Trophoblast cell (in vitro differentiated cells and primary cell): ENCODE measurements around the gene SDR42E2.

Experiments
- DNase-seq, 2 donors: peaks; one replicate each; pipeline ENCODE4 v3.0.0-alpha.2; 2016
- H2AFZ ChIP-seq: 2 replicates; pipeline ENCODE4 v1.6.1; 2013; ENCODE audit warnings: low read length, moderate library complexity, mild to moderate bottlenecking; ENCODE audit not compliant: insufficient read depth, poor library complexity
- H2AK5ac ChIP-seq: 2 replicates; pipeline ENCODE4 v1.6.1; 2013; ENCODE audit warnings: mild to moderate bottlenecking, low read length
- H2BK120ac ChIP-seq: 2 replicates; pipeline ENCODE4 v1.6.1; 2013; ENCODE audit warnings: low read length, mild to moderate bottlenecking, moderate library complexity; ENCODE audit not compliant: insufficient read depth, poor library complexity
- H2BK12ac ChIP-seq: 2 replicates; pipeline ENCODE4 v1.6.1; 2013; ENCODE audit warnings: mild to moderate bottlenecking, low read length, moderate library complexity
- H2BK5ac ChIP-seq: 2 replicates; pipeline ENCODE4 v1.6.1; 2013; ENCODE audit warnings: low read length, low read depth, moderate library complexity, mild to moderate bottlenecking; ENCODE audit not compliant: poor library complexity
- H3K14ac ChIP-seq: 2 replicates; pipeline ENCODE4 v1.6.1; 2013; ENCODE audit warnings: mild to moderate bottlenecking, low read length
- H3K18ac ChIP-seq: 2 replicates; pipeline ENCODE4 v1.6.1; 2013; ENCODE audit warnings: mild to moderate bottlenecking, low read length
- H3K23ac ChIP-seq: 2 replicates; pipeline ENCODE4 v1.6.1; 2013; ENCODE audit warnings: low read length
- H3K27ac ChIP-seq: 2 replicates; pipeline ENCODE4 v1.5.1; 2013; ENCODE audit warnings: low read depth, mild to moderate bottlenecking, inconsistent platforms, low read length, moderate library complexity
- H3K27me3 ChIP-seq: 2 replicates; pipeline ENCODE4 v1.6.1; 2013; ENCODE audit warnings: inconsistent platforms, mild to moderate bottlenecking, low read length, moderate library complexity; ENCODE audit not compliant: insufficient read depth
- H3K36me3 ChIP-seq, 2 experiments: 1 replicate in 1 of 2; 2 replicates in 1 of 2; pipeline ENCODE4 v1.6.1; 2013; ENCODE audit warnings: low read length in 2 of 2, mild to moderate bottlenecking in 2 of 2, moderate library complexity in 1 of 2; ENCODE audit not compliant: insufficient read depth in 2 of 2, control insufficient read depth in 1 of 2
- H3K4ac ChIP-seq: 2 replicates; pipeline ENCODE4 v1.6.1; 2013; ENCODE audit warnings: low read depth, mild to moderate bottlenecking, low read length, moderate library complexity
- H3K4me1 ChIP-seq, 2 experiments: 1 replicate in 1 of 2; 2 replicates in 1 of 2; pipeline ENCODE4 v1.6.1; 2013; ENCODE audit warnings: low read length in 2 of 2, mild to moderate bottlenecking in 2 of 2, moderate library complexity in 1 of 2; ENCODE audit not compliant: insufficient read depth in 2 of 2, control insufficient read depth in 1 of 2
- H3K4me2 ChIP-seq: 2 replicates; pipeline ENCODE4 v1.6.1; 2013; ENCODE audit warnings: inconsistent platforms, mild to moderate bottlenecking, low read length, moderate library complexity
- H3K4me3 ChIP-seq: 2 replicates; pipeline ENCODE4 v1.5.1; 2013; ENCODE audit warnings: mild to moderate bottlenecking, low read depth, low read length, inconsistent platforms
- H3K79me1 ChIP-seq: one replicate; pipeline ENCODE4 v1.6.1; 2013; ENCODE audit warnings: low read length
- H3K79me2 ChIP-seq: 2 replicates; pipeline ENCODE4 v1.6.1; 2013; ENCODE audit warnings: low read length, mild to moderate bottlenecking; ENCODE audit not compliant: control insufficient read depth, insufficient read depth, poor library complexity
- H3K9ac ChIP-seq: 2 replicates; pipeline ENCODE4 v1.6.1; 2013; ENCODE audit warnings: mild to moderate bottlenecking, low read length
- H3K9me3 ChIP-seq: 2 replicates; pipeline ENCODE4 v1.6.1; 2013; ENCODE audit warnings: low read depth, mild to moderate bottlenecking, control low read depth, inconsistent platforms, low read length; ENCODE audit not compliant: insufficient read depth
- H4K12ac ChIP-seq: 2 replicates; pipeline ENCODE4 v1.6.1; 2013; ENCODE audit warnings: low read depth, mild to moderate bottlenecking, low read length, moderate library complexity
- H4K8ac ChIP-seq: 2 replicates; pipeline ENCODE4 v1.6.1; 2013; ENCODE audit warnings: low read depth, mild to moderate bottlenecking, low read length, moderate library complexity
- H4K91ac ChIP-seq: one replicate; pipeline ENCODE4 v1.6.1; 2013; ENCODE audit warnings: low read depth, mild to moderate bottlenecking, low read length, moderate library complexity
- WGBS: extraction: QIAGEN DNeasy Blood & Tissue Kit; methylation state at CpG from one replicate; pipeline ENCODE4 v1.1.7; 2013; ENCODE audit warnings: missing lambda C conversion rate; ENCODE audit not compliant: insufficient read length, insufficient coverage; ENCODE audit errors: extremely low coverage; 5-methylcytosine and 5-hydroxymethylcytosine counted together

SDR42E2 gene

GRCh38 chr16:22174642-22175041 lies 12.3 kb downstream of the SDR42E2 start:
- no peaks in the 10 kb centered on the region for H3K4me1 ChIP-seq
- no peak overlapping the region for H2BK12ac ChIP-seq
- H3K27me3 ChIP-seq = no peaks in the 10 kb centered on the region
- H2AFZ ChIP-seq = no peak overlapping the region
- WGBS = no CpG with 5 or more reads among the region's 9 CpGs
- no peak overlapping the region for H2BK120ac ChIP-seq
- H3K4me3 ChIP-seq = no peak overlapping the region
- no peak overlapping the region for H3K23ac ChIP-seq
- no peaks in the 10 kb centered on the region for H3K36me3 ChIP-seq
- H3K9ac ChIP-seq = no peak overlapping the region
- DNase-seq = no peak
- no peaks in the 10 kb centered on the region for H3K79me1 ChIP-seq
- no peak overlapping the region for H2BK5ac ChIP-seq
- no peak overlapping the region for H4K12ac ChIP-seq
- H3K4ac ChIP-seq = no peak overlapping the region
- no peak overlapping the region for H3K18ac ChIP-seq
- H3K27ac ChIP-seq = no peak overlapping the region
- no peak overlapping the region for H4K91ac ChIP-seq
- no peak overlapping the region for H4K8ac ChIP-seq
- no peaks in the 10 kb centered on the region for H3K9me3 ChIP-seq
- no peak overlapping the region for H3K14ac ChIP-seq
- H3K4me2 ChIP-seq = no peak overlapping the region
- no peaks in the 10 kb centered on the region for H3K79me2 ChIP-seq
- no peak overlapping the region for H2AK5ac ChIP-seq

GRCh38 chr16:22177968-22178930 lies 15.9 kb downstream of the SDR42E2 start:
- no peak overlapping the region for H3K18ac ChIP-seq
- H3K36me3 ChIP-seq = no peaks in the 10 kb centered on the region
- H3K79me1 ChIP-seq = no peaks in the 10 kb centered on the region
- no peak overlapping the region for H3K14ac ChIP-seq
- WGBS = no CpG with 5 or more reads among the region's 18 CpGs
- H2BK5ac ChIP-seq = no peak overlapping the region
- no peak overlapping the region for H3K23ac ChIP-seq
- H2BK12ac ChIP-seq = no peak overlapping the region
- no peak for DNase-seq
- H4K12ac ChIP-seq = no peak overlapping the region
- H3K27me3 ChIP-seq = no peaks in the 10 kb centered on the region
- no peak overlapping the region for H2AFZ ChIP-seq
- no peaks in the 10 kb centered on the region for H3K4me1 ChIP-seq
- no peak overlapping the region for H4K8ac ChIP-seq
- no peaks in the 10 kb centered on the region for H3K9me3 ChIP-seq
- H2AK5ac ChIP-seq = no peak overlapping the region
- H3K27ac ChIP-seq = no peak overlapping the region
- no peak overlapping the region for H2BK120ac ChIP-seq
- H3K9ac ChIP-seq = no peak overlapping the region
- no peak overlapping the region for H3K4me2 ChIP-seq
- no peak overlapping the region for H4K91ac ChIP-seq
- no peak overlapping the region for H3K4me3 ChIP-seq
- H3K4ac ChIP-seq = no peak overlapping the region
- no peaks in the 10 kb centered on the region for H3K79me2 ChIP-seq

- no CpG with 5 or more reads among the region's 11 CpGs for WGBS
- H4K8ac ChIP-seq = no peak overlapping the region
- no peak overlapping the region for H3K4me3 ChIP-seq
- H3K4me2 ChIP-seq = no peak overlapping the region
- no peaks in the 10 kb centered on the region for H3K4me1 ChIP-seq
- H3K18ac ChIP-seq = no peak overlapping the region
- H2BK5ac ChIP-seq = no peak overlapping the region
- no peak overlapping the region for H3K23ac ChIP-seq
- no peak overlapping the region for H4K91ac ChIP-seq
- H3K4ac ChIP-seq = no peak overlapping the region
- H2AFZ ChIP-seq = no peak overlapping the region
- no peaks in the 10 kb centered on the region for H3K79me1 ChIP-seq
- no peak for DNase-seq
- H3K9ac ChIP-seq = no peak overlapping the region
- H3K27me3 ChIP-seq = no peaks in the 10 kb centered on the region
- no peak overlapping the region for H2AK5ac ChIP-seq
- H2BK120ac ChIP-seq = no peak overlapping the region
- no peak overlapping the region for H2BK12ac ChIP-seq
- H3K9me3 ChIP-seq = no peaks in the 10 kb centered on the region
- no peak overlapping the region for H4K12ac ChIP-seq
- no peak overlapping the region for H3K14ac ChIP-seq
- no peaks in the 10 kb centered on the region for H3K36me3 ChIP-seq
- no peak overlapping the region for H3K27ac ChIP-seq
- no peaks in the 10 kb centered on the region for H3K79me2 ChIP-seq
These were observed 19.1 kb downstream of the SDR42E2 start for GRCh38 chr16:22181426-22181825.

- H3K18ac ChIP-seq = no peak overlapping the region
- no peak for DNase-seq
These were observed 19.5 kb downstream of the SDR42E2 start for GRCh38 chr16:22181843-22182242.

More at GRCh38 chr16:22181843-22182242, 19.5 kb downstream of the SDR42E2 start:
- H3K36me3 ChIP-seq = no peaks in the 10 kb centered on the region
- no peak overlapping the region for H3K9ac ChIP-seq
- H4K12ac ChIP-seq = no peak overlapping the region
- H3K9me3 ChIP-seq = no peaks in the 10 kb centered on the region
- no peak overlapping the region for H2AFZ ChIP-seq
- H2AK5ac ChIP-seq = no peak overlapping the region
- no peak overlapping the region for H4K91ac ChIP-seq
- no peak overlapping the region for H3K4me2 ChIP-seq
- no peak overlapping the region for H3K4ac ChIP-seq
- no peaks in the 10 kb centered on the region for H3K79me1 ChIP-seq
- no peak overlapping the region for H4K8ac ChIP-seq
- H3K27ac ChIP-seq = no peak overlapping the region
- no peak overlapping the region for H3K23ac ChIP-seq
- no peak overlapping the region for H2BK5ac ChIP-seq
- no peak overlapping the region for H3K14ac ChIP-seq
- no peak overlapping the region for H3K4me3 ChIP-seq
- no peaks in the 10 kb centered on the region for H3K27me3 ChIP-seq
- no CpG with 5 or more reads among the region's 7 CpGs for whole genome bisulfite sequencing
- H2BK120ac ChIP-seq = no peak overlapping the region
- H2BK12ac ChIP-seq = no peak overlapping the region
- H3K79me2 ChIP-seq = no peaks in the 10 kb centered on the region
- H3K4me1 ChIP-seq = no peaks in the 10 kb centered on the region
